B cell (primary cell): ENCODE data around the gene PPP1R18. TPM values are rescaled to one million over a fixed set of nuclear protein-coding genes. Genes with fewer than 3 reads are reported as not detected.
A peak's percentile ranks its signal among the peaks of the same experiment; 100 is the strongest.
"Not testable (repeated sequence)": the region's sequence is repeated elsewhere in the genome, so short reads cannot be mapped to it uniquely, and the experiment has no call there.

Experiments used
- ATAC-seq: fragments of 200-7000 bp; cut with Tn5 transposase; one replicate; pipeline ENCODE4 v1.10.0; 2021; ENCODE audit warnings: low read depth, mild to moderate bottlenecking, moderate number of reproducible peaks, moderate library complexity
- CTCF ChIA-PET: fragments of 350-600 bp; sonication (Branson Sonifier 250); formaldehyde crosslinking; loops from one replicate; lab custom pipeline; 2021; ENCODE audit warnings: antibody characterized with exemption, inconsistent platforms; lab: Charles Lee
- POLR2A ChIA-PET: fragments of 350-600 bp; sonication (Branson Sonifier 250); formaldehyde crosslinking; loops from one replicate; lab custom pipeline; 2021; ENCODE audit warnings: antibody characterized with exemption; lab: Charles Lee
- DNase-seq: peaks from one replicate; pipeline ENCODE4 v3.0.0; 2013
- H2AFZ ChIP-seq: 2 replicates; pipeline ENCODE4 v1.6.1; 2012; ENCODE audit warnings: mild to moderate bottlenecking, low read depth, low read length; ENCODE audit not compliant: insufficient read depth, poor library complexity, severe bottlenecking
- H3K27ac ChIP-seq, 2 donors: 1 replicate in 1 of 2; 2 replicates in 1 of 2; pipeline ENCODE4 v1.5.1; 2012 to 2013; ENCODE audit warnings: low read length in 2 of 2, mild to moderate bottlenecking in 2 of 2, moderate library complexity in 1 of 2
- H3K27me3 ChIP-seq, 4 experiments: fragments of 200-600 bp in 1 of 4; sonication (generic) in 1 of 4; replicated peaks in 1 of 4; 1 replicate in 2 of 4; 2 replicates in 2 of 4; pipeline versions ENCODE4 v1.6.1 to v1.7.0; 2013 to 2016; ENCODE audit warnings: low read length in 3 of 4, mild to moderate bottlenecking in 2 of 4, mixed read lengths in 1 of 4, moderate library complexity in 1 of 4; ENCODE audit not compliant: insufficient read depth in 4 of 4, control insufficient read depth in 3 of 4; ENCODE audit errors: control extremely low read depth in 1 of 4
- H3K36me3 ChIP-seq, 2 experiments: replicated peaks in 1 of 2; 1 replicate in 1 of 2; 2 replicates in 1 of 2; pipeline versions ENCODE4 v1.6.1 to v1.7.1; 2013; ENCODE audit warnings: low read length in 1 of 2; ENCODE audit not compliant: insufficient read depth in 2 of 2, control insufficient read depth in 1 of 2; ENCODE audit errors: control extremely low read depth in 1 of 2, extremely low read depth in 1 of 2
- H3K4me1 ChIP-seq, 2 donors: fragments of 200-600 bp in 1 of 2; sonication (generic) in 1 of 2; 1 replicate in 1 of 2; 2 replicates in 1 of 2; pipeline versions ENCODE4 v1.5.1 to v1.6.1; 2013 to 2017; ENCODE audit warnings: low read length in 2 of 2; ENCODE audit not compliant: control insufficient read depth in 2 of 2, insufficient read depth in 2 of 2
- H3K4me2 ChIP-seq: replicated peaks from 2 replicates; pipeline ENCODE3; 2012; ENCODE audit warnings: mild to moderate bottlenecking, low read depth, low read length; ENCODE audit not compliant: poor library complexity, severe bottlenecking
- H3K4me3 ChIP-seq, 5 experiments: fragments of 200-600 bp in 1 of 5; sonication (generic) in 1 of 5; 1 replicate in 3 of 5; 2 replicates in 2 of 5; pipeline versions ENCODE4 v1.5.1 to v1.7.0; 2011 to 2016; ENCODE audit warnings: low read length in 4 of 5, mild to moderate bottlenecking in 4 of 5, low read depth in 2 of 5, control low read depth in 1 of 5, moderate library complexity in 1 of 5; ENCODE audit not compliant: insufficient read depth in 1 of 5; ENCODE audit errors: control extremely low read depth in 1 of 5, extremely low read depth in 1 of 5
- H3K79me2 ChIP-seq: fragments of 200-600 bp; sonication (generic); one replicate; pipeline ENCODE4 v1.6.0; 2016; ENCODE audit warnings: low read length; ENCODE audit not compliant: control insufficient read depth, insufficient read depth
- H3K9ac ChIP-seq: fragments of 200-600 bp; sonication (generic); 2 replicates; pipeline ENCODE4 v1.6.1; 2017; ENCODE audit warnings: mild to moderate bottlenecking, low read length, moderate library complexity
- H3K9me3 ChIP-seq, 3 donors: one replicate each; pipeline versions ENCODE4 v1.6.1 to v1.7.1; 2013; ENCODE audit warnings: low read length in 2 of 3; ENCODE audit not compliant: control insufficient read depth in 2 of 3, insufficient read depth in 1 of 3; ENCODE audit errors: control extremely low read depth in 1 of 3
- H4K20me1 ChIP-seq: 2 replicates; pipeline ENCODE4 v1.6.0; 2012; ENCODE audit warnings: mild to moderate bottlenecking, low read length; ENCODE audit not compliant: insufficient read depth, control insufficient read depth, poor library complexity, severe bottlenecking
- H3K27ac Mint-ChIP-seq: one replicate; pipeline ENCODE4 v1.8.0; 2021; ENCODE audit warnings: mixed read lengths
- H3K27me3 Mint-ChIP-seq: one replicate; pipeline ENCODE4 v1.8.0; 2021; ENCODE audit warnings: mixed read lengths
- H3K4me1 Mint-ChIP-seq: one replicate; pipeline ENCODE4 v1.8.0; 2021; ENCODE audit warnings: mixed read lengths
- H3K4me3 Mint-ChIP-seq: one replicate; pipeline ENCODE4 v1.8.0; 2021; ENCODE audit warnings: mixed read lengths
- H3K9me3 Mint-ChIP-seq: one replicate; pipeline ENCODE4 v1.8.0; 2022; ENCODE audit warnings: mixed read lengths; ENCODE audit not compliant: insufficient read depth
- CTCF ChIP-seq: fragments of 200-600 bp; IDR thresholded peaks from one replicate; pipeline ENCODE4 v1.8.0; 2022; ENCODE audit warnings: antibody characterized with exemption, mild to moderate bottlenecking
- EZH2 ChIP-seq: IDR thresholded peaks from 2 replicates; pipeline ENCODE4 v1.6.1; 2012; ENCODE audit warnings: borderline replicate concordance, low read depth, mild to moderate bottlenecking, moderate library complexity, low read length; ENCODE audit not compliant: insufficient read depth, poor library complexity, severe bottlenecking
- WGBS: methylation state at CpG from one replicate; pipeline ENCODE4 v1.1.5; 2013; ENCODE audit warnings: missing lambda C conversion rate; ENCODE audit not compliant: insufficient coverage; 5-methylcytosine and 5-hydroxymethylcytosine counted together
- intact Hi-C: fragments of 100-400 bp; cut with micrococcal nuclease; formaldehyde crosslinking; loops from one replicate; pipeline ENCODE4 v1.10.0; 2022
- polyA plus RNA-seq: library from polyadenylated mRNA; depleted of rRNA; stranded (reverse); fragments of >200 nt; gene quantifications from 2 replicates; pipeline ENCODE4 v1.2.3, GENCODE V29; 2012
- total RNA-seq, 2 donors: library from RNA; stranded (reverse); fragments of 120-200 nt in 1 of 2; gene quantifications; 1 replicate in 1 of 2; 2 replicates in 1 of 2; pipeline versions ENCODE4 v1.2.3 to v1.2.4, GENCODE V29; 2013 to 2022

Gene PPP1R18
- total and polyA plus RNA-seq, 2 donors (not counting 1 experiment from before 2014, with no cell fraction given): 113 to 125 TPM

- Mint-ChIP-seq H3K27ac (peak overlapping the region; percentile 15), H3K4me1 (peaks cover 50% of the 10 kb centered on the region)
- Histone ChIP-seq H3K36me3 (peaks cover 6 to 47% of the 10 kb centered on the region in 2 experiments), H4K20me1 (peaks cover 44% of the 10 kb centered on the region), H3K79me2 (peaks cover 83% of the 10 kb centered on the region), H3K4me1 (peaks cover 23 to 34% of the 10 kb centered on the region in 2 donors)
- H3K4me3 ChIP-seq, H3K27me3 ChIP-seq, H3K27me3 Mint-ChIP-seq, H3K9me3 Mint-ChIP-seq, H3K9me3 ChIP-seq, DNase-seq, intact Hi-C loops, ATAC-seq, H3K4me3 Mint-ChIP-seq, H2AFZ ChIP-seq, H3K9ac ChIP-seq, H3K27ac ChIP-seq, H3K4me2 ChIP-seq: not testable (repeated sequence)
- POLR2A ChIA-PET: interaction anchor here (0.5 to 9.8 kb wide), 5 partner anchors 8 to 106 kb away, joined by 3 to 216 read pairs (median 12); partner anchors contain the start of genes MRPS18B and PPP1R10
- CTCF ChIA-PET: interaction anchor here (0.9 to 22.5 kb wide), 30 partner anchors 10 to 364 kb away, joined by 3 to 963 read pairs (median 6); partner anchors contain the start of genes ATAT1, DHX16, FLOT1 and MRPS18B
- 96% methylated on average over 12 of the region's 16 CpGs for WGBS
Measured at GRCh38 chr6:30723159-30723842, 36.9 kb upstream of the PPP1R18 start.

- ChIA-PET CTCF (interaction anchor here (0.6 to 22.5 kb wide), 39 partner anchors 10 to 365 kb away, joined by 3 to 963 read pairs (median 5); partner anchors contain the start of genes ABCF1, ATAT1, DHX16 and FLOT1), POLR2A (interaction anchor here (0.5 to 9.8 kb wide), 10 partner anchors 8 to 241 kb away, joined by 3 to 216 read pairs (median 5); partner anchors contain the start of genes FLOT1, MRPS18B and PPP1R10)
- H3K4me1 ChIP-seq: peaks cover 23 to 40% of the 10 kb centered on the region in 2 donors
- peak overlapping the region; percentile 17 to 93 (median 72) for H3K4me3 ChIP-seq
- DNase-seq: peak; percentile 90
- peaks cover 77% of the 10 kb centered on the region for H3K79me2 ChIP-seq
- peak overlapping the region; percentile 83 for H3K4me2 ChIP-seq
- Mint-ChIP-seq H3K4me1 (peaks cover 53% of the 10 kb centered on the region), H3K27me3 (no peaks in the 10 kb centered on the region), H3K4me3 (peak overlapping the region; percentile 90), H3K27ac (peak overlapping the region; percentile 90), H3K9me3 (no peaks in the 10 kb centered on the region)
- intact Hi-C loops: loop anchor here (1.0 kb wide), 3 partner anchors 20 to 75 kb away; partner anchors contain the start of genes C6orf136 and FLOT1
- peak overlapping the region; percentile 14 for H2AFZ ChIP-seq
- no peaks in the 10 kb centered on the region for H3K27me3 ChIP-seq
- H4K20me1 ChIP-seq: peaks cover 44% of the 10 kb centered on the region
- peak overlapping the region in 1 of 2 donors; percentile 69 for H3K27ac ChIP-seq
- H3K36me3 ChIP-seq: peaks cover 2 to 40% of the 10 kb centered on the region in 2 experiments
- WGBS: 20% methylated on average over 27 of the region's 27 CpGs
- no peaks in the 10 kb centered on the region for H3K9me3 ChIP-seq
- H3K9ac ChIP-seq: peak overlapping the region; percentile 71
- peak; percentile 97 for TF ChIP-seq CTCF
- no peak for TF ChIP-seq EZH2
- no peak for ATAC-seq
Measured at GRCh38 chr6:30722280-30723112, 36.1 kb upstream of the PPP1R18 start.

- Histone ChIP-seq H3K4me2 (peak overlapping the region; percentile 83), H3K4me1 (peaks cover 23 to 41% of the 10 kb centered on the region in 2 donors), H3K4me3 (peak overlapping the region; percentile 0 to 93 (median 72)), H3K9ac (peak overlapping the region; percentile 71), H3K36me3 (peaks cover 2 to 38% of the 10 kb centered on the region in 2 experiments), H4K20me1 (peaks cover 44% of the 10 kb centered on the region), H3K79me2 (peaks cover 72% of the 10 kb centered on the region), H3K27ac (peak overlapping the region; percentile 64 to 69)
- H2AFZ ChIP-seq, H3K27me3 Mint-ChIP-seq, DNase-seq, H3K9me3 Mint-ChIP-seq, H3K27me3 ChIP-seq, ATAC-seq, H3K9me3 ChIP-seq: not testable (repeated sequence)
- H3K4me3 Mint-ChIP-seq: peak overlapping the region; percentile 90
- ChIA-PET CTCF (interaction anchor here (0.6 to 22.5 kb wide), 32 partner anchors 9 to 365 kb away, joined by 3 to 963 read pairs (median 5); partner anchors contain the start of genes ABCF1, ATAT1, DHX16 and FLOT1), POLR2A (interaction anchor here (1.0 to 9.8 kb wide), 9 partner anchors 9 to 240 kb away, joined by 3 to 216 read pairs (median 6); partner anchors contain the start of genes FLOT1, MRPS18B and PPP1R10)
- intact Hi-C loops: loop anchor here (1.0 kb wide), 3 partner anchors 20 to 75 kb away; partner anchors contain the start of genes C6orf136 and FLOT1
- H3K4me1 Mint-ChIP-seq: peaks cover 57% of the 10 kb centered on the region
- peak overlapping the region; percentile 90 for H3K27ac Mint-ChIP-seq
- 10% methylated on average over 10 of the region's 10 CpGs for WGBS
Measured at GRCh38 chr6:30722025-30722279, 35.5 kb upstream of the PPP1R18 start.
